Testis (tissue), 3 donors: ENCODE results near the gene DHRS3. TPM values are rescaled to one million over a fixed set of nuclear protein-coding genes. Genes with fewer than 3 reads are reported as not detected.

Source experiments
- DNase-seq: peaks from one replicate; pipeline ENCODE4 v3.0.0-alpha.2; 2019
- H3K27ac ChIP-seq, 2 donors: fragments of 200-600 bp; sonication (generic); one replicate each; pipeline ENCODE4 v1.5.1; 2019
- H3K27me3 ChIP-seq: fragments of 200-600 bp; sonication (generic); one replicate; pipeline ENCODE4 v1.5.1; 2019
- H3K36me3 ChIP-seq: fragments of 200-600 bp; sonication (generic); one replicate; pipeline ENCODE4 v1.5.1; 2017; ENCODE audit warnings: low read depth; ENCODE audit errors: missing control alignments
- H3K4me1 ChIP-seq: fragments of 200-600 bp; sonication (generic); one replicate; pipeline ENCODE4 v1.5.1; 2019
- H3K4me3 ChIP-seq, 2 donors: fragments of 200-600 bp; sonication (generic); one replicate each; pipeline ENCODE4 v1.5.1; 2017 to 2019
- H3K9me3 ChIP-seq: fragments of 200-600 bp; sonication (generic); one replicate; pipeline ENCODE4 v1.5.1; 2017
- POLR2A ChIP-seq: fragments of 450-650 bp; IDR thresholded peaks from one replicate; pipeline ENCODE4 v1.6.1; 2017; ENCODE audit warnings: antibody characterized with exemption, mild to moderate bottlenecking, moderate library complexity
- WGBS, 2 donors: methylation state at CpG; one replicate each; pipeline ENCODE4 v1.1.5; 2018; 5-methylcytosine and 5-hydroxymethylcytosine counted together
- intact Hi-C: fragments of 100-400 bp; cut with DNase I; formaldehyde crosslinking; loops from one replicate; pipeline ENCODE4 v1.15.1; 2023; ENCODE audit warnings: low total_unique reads
- polyA plus RNA-seq: library from polyadenylated mRNA; stranded (reverse); fragments of 350-450 nt; fragmentation: Illumina TruSeq; extraction: RNeasy Lipid Tissue Mini Kit (QIAGEN cat#74804); gene quantifications from one replicate; pipeline ENCODE4 v1.2.3, GENCODE V29; 2014; ENCODE audit warnings: low read depth, low replicate concordance; ENCODE audit not compliant: insufficient read depth
- total RNA-seq, 2 donors: library from RNA; depleted of rRNA; stranded (reverse); fragments of >200 nt; gene quantifications; one replicate each; pipeline ENCODE4 v1.2.3, GENCODE V29; 2016
- TF ChIP-seq, protein P1 (sequence below), 3 experiments: fragments of 450-650 bp in 2 of 3; fragments of 200-600 bp in 1 of 3; sonication (generic) in 1 of 3; IDR thresholded peaks; one replicate each; pipeline ENCODE4 v1.5.1; 2016 to 2019; ENCODE audit warnings: antibody characterized with exemption in 3 of 3, mild to moderate bottlenecking in 2 of 3, moderate library complexity in 1 of 3

DHRS3 gene
- total and polyA plus RNA-seq, 3 donors from 2014 or later = 27.1 to 38.7 (median 30.2) TPM

DNA sequence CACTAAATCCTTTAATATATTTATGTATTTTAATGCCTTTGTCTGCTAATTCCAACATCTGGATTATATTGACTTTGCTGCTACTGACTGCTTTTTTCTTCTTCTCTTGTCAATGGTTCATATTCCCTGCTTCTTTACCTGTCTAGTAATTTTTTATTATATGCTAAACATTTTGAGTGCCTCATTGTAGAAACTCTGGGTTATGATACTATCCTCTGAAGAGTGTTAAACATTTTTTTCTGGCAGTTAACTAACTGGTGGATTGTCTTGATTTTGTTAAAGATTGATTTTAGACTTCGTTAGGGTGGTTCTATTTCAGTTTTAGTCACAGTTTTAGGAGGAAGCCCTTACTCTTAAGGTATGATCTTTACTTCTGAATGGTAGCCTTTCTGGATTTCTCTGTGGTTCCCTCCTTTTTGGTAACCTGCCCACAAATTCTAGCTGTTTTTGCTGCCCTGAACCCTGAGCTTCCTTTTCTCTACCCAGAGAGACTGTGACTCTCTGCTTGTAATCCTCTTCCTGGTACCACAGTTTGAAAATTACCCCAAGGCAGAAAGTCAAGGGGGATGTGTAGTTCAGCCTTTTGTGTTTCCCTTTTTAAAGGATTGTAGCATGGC is 81.9 kb downstream of the DHRS3 start:
- Histone ChIP-seq H3K27ac (no peak overlapping the region), H3K36me3 (no peaks in the 10 kb centered on the region), H3K4me3 (no peak overlapping the region), H3K4me1 (peaks cover 2% of the 10 kb centered on the region), H3K9me3 (no peaks in the 10 kb centered on the region), H3K27me3 (no peaks in the 10 kb centered on the region)
- DNase-seq = no peak
- WGBS, 2 donors = 83 to 93% methylated on average over 1 of the region's 1 CpG
- intact Hi-C loops = no loop called here
- TF ChIP-seq POLR2A = no peak
- TF ChIP-seq, protein P1, sequence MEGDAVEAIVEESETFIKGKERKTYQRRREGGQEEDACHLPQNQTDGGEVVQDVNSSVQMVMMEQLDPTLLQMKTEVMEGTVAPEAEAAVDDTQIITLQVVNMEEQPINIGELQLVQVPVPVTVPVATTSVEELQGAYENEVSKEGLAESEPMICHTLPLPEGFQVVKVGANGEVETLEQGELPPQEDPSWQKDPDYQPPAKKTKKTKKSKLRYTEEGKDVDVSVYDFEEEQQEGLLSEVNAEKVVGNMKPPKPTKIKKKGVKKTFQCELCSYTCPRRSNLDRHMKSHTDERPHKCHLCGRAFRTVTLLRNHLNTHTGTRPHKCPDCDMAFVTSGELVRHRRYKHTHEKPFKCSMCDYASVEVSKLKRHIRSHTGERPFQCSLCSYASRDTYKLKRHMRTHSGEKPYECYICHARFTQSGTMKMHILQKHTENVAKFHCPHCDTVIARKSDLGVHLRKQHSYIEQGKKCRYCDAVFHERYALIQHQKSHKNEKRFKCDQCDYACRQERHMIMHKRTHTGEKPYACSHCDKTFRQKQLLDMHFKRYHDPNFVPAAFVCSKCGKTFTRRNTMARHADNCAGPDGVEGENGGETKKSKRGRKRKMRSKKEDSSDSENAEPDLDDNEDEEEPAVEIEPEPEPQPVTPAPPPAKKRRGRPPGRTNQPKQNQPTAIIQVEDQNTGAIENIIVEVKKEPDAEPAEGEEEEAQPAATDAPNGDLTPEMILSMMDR (IDR thresholded peaks at IDR 0.05) = no peak

DNA sequence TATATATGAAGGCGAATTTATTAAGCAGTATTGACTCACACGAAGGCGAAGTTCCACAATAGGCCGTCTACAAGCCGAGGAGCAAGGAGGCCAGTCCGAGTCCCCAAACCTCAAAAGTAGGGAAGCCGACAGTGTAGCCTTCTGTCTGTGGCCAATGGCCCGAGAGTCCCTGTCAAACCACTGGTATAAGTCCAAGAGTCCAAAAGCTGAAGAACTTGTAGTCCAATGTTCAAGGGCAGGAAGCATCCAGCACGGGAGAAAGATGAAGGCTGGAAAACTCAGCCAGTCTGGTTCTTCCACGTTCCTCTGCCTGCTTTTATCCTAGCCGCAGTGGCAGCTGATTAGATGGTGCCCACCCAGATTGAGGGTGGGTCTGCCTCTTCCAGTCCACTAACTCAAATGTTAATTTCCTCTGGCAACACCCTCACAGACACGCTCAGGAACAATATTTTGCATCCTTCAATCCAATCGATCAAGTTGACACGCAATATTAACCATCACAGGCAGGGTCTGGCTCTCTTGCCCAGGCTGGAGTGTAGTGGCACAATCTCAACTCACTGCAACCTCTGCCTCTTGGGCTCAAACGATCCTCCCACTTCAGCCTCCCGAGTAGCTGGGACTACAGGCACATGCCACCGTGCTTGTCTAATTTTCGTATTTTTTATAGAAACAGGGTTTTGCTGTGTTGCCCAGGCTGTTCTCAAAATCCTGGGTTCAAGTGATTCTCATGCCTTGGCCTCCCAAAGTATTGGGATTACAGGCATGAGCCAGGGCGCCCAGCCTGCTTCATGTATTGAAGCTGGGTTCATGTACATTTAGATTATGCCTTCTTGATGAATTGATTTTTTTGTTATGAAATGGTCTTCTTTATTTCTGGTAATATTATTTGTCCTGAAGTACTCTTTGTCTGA is 85.3 kb downstream of the DHRS3 start:
- DNase-seq = no peak
- intact Hi-C loops = no loop called here
- no peak overlapping the region for H3K4me3 ChIP-seq
- 89 to 93% methylated on average over 18 to 19 of the region's 19 CpGs for WGBS, 2 donors
- H3K27ac ChIP-seq = no peak overlapping the region
- H3K27me3 ChIP-seq = no peaks in the 10 kb centered on the region
- TF ChIP-seq POLR2A = no peak
- TF ChIP-seq, protein P1 (IDR thresholded peaks at IDR 0.05) = no peak
- H3K36me3 ChIP-seq = no peaks in the 10 kb centered on the region
- H3K9me3 ChIP-seq = no peaks in the 10 kb centered on the region
- peaks cover 3% of the 10 kb centered on the region for H3K4me1 ChIP-seq

DNA sequence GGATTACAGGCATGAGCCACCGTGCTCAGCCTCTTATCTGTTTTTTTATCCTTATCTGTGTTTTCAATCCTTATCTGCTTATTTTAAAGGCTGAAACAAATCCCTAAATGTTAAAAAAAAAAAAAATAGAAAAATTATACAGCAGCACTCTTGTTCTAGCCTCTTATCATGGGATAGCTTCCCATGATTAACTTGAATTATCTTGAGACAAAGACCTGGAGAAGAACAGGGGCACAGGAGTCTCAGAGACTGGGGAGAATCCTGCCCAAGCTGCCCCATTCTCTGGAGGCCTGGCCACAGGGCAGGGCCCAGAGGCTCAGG is 86.9 kb downstream of the DHRS3 start:
- H3K27ac ChIP-seq = no peak overlapping the region
- H3K36me3 ChIP-seq = no peaks in the 10 kb centered on the region
- peaks cover 3% of the 10 kb centered on the region for H3K4me1 ChIP-seq
- no peak for TF ChIP-seq POLR2A
- TF ChIP-seq, protein P1 (IDR thresholded peaks at IDR 0.05) = no peak
- intact Hi-C loops = no loop called here
- no peak overlapping the region for H3K4me3 ChIP-seq
- no peaks in the 10 kb centered on the region for H3K9me3 ChIP-seq
- no peak for DNase-seq
- H3K27me3 ChIP-seq = no peaks in the 10 kb centered on the region
- WGBS, 2 donors = 89 to 100% methylated on average over 1 of the region's 1 CpG

DNA sequence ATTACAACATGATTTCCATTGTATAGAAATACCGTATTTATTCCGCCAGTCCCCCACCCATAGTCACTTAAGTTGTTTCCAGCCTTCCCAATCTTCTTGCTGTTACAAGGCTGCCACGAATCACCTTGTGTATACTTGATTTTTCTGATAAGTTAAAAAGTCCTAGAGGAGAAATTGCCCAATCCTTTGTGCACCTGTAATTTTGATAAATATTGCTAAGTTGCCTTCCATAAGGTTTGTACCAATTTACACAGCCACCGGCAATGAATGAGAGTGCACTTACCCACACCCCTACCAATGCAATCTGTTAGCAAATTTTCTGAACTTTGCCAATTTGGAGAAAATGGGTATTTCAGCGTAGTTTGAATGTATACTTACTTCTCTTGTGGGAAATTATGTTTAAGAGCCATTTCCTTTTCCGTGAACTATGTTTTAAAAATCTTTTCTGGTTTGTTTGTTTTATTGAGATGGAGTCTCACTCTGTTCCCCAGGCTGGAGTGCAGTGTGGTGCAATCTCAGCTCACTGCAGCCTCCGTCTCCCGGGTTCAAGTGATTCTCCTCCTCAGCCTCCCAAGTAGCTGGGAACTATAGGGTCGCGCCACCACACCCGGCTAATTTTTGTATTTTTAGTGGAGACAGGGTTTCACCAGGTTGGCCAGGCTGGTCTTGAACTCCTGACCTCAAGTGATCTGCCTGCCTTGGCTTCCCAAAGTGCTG is 87.4 kb downstream of the DHRS3 start:
- 88 to 94% methylated on average over 11 of the region's 11 CpGs for WGBS, 2 donors
- Histone ChIP-seq H3K4me3 (no peak overlapping the region), H3K27ac (no peak overlapping the region), H3K4me1 (peaks cover 7% of the 10 kb centered on the region), H3K9me3 (no peaks in the 10 kb centered on the region), H3K36me3 (no peaks in the 10 kb centered on the region), H3K27me3 (no peaks in the 10 kb centered on the region)
- intact Hi-C loops = no loop called here
- no peak for DNase-seq
- TF ChIP-seq, protein P1 (IDR thresholded peaks at IDR 0.05) = no peak
- TF ChIP-seq POLR2A = no peak
